K562 (cell line): Measurements from ENCODE around the gene ZNF337. TPM values are rescaled to one million over a fixed set of nuclear protein-coding genes. Genes with fewer than 3 reads are reported as not detected.

Source experiments
- EP300 ChIP-seq: IDR thresholded peaks from 2 replicates; pipeline ENCODE4 v1.6.1; 2012; ENCODE audit warnings: low read length, improper control_type of control experiment
- ETS1 ChIP-seq: conservative IDR thresholded peaks from 2 replicates; pipeline ENCODE4 v1.6.1; 2011; ENCODE audit warnings: low read depth, mild to moderate bottlenecking, low read length; ENCODE audit not compliant: control insufficient read depth
- ETV1 ChIP-seq: fragments of 450-650 bp; conservative IDR thresholded peaks from 2 replicates; pipeline ENCODE4 v1.6.1; 2016; ENCODE audit warnings: missing genetic modification characterization, control low read depth, low read depth, missing compliant biosample characterization
- HNRNPUL1 ChIP-seq: fragments of 200-400 bp; formaldehyde crosslinking; IDR thresholded peaks from 2 replicates; pipeline ENCODE4 v1.6.1; 2017; ENCODE audit warnings: low read length
- MCM2 ChIP-seq: fragments of 450-650 bp; IDR thresholded peaks from 2 replicates; pipeline ENCODE4 v1.6.1; 2017; ENCODE audit warnings: low read depth, mild to moderate bottlenecking
- MEF2A ChIP-seq: IDR thresholded peaks from 2 replicates; pipeline ENCODE4 v1.6.1; 2011; ENCODE audit warnings: low read depth, mild to moderate bottlenecking, low read length, moderate library complexity; ENCODE audit not compliant: control insufficient read depth
- NRF1 ChIP-seq, 2 experiments: fragments of 450-650 bp; IDR thresholded peaks in 1 of 2; conservative IDR thresholded peaks in 1 of 2; 2 replicates each; pipeline ENCODE4 v1.6.1; 2014; ENCODE audit warnings: mild to moderate bottlenecking in 2 of 2
- POLR2AphosphoS5 ChIP-seq: IDR thresholded peaks from 2 replicates; pipeline ENCODE4 v1.6.1; 2011; ENCODE audit warnings: mild to moderate bottlenecking, low read depth, low read length, moderate library complexity; ENCODE audit not compliant: control insufficient read depth, insufficient read depth
- SAP30 ChIP-seq: fragments of 200-600 bp; sonication (generic); IDR thresholded peaks from 2 replicates; pipeline ENCODE4 v1.6.1; 2012; ENCODE audit warnings: borderline replicate concordance, low read depth, mild to moderate bottlenecking, moderate library complexity, low read length, control low read depth, inconsistent platforms; ENCODE audit not compliant: insufficient read depth, poor library complexity, severe bottlenecking
- SETDB1 ChIP-seq: IDR thresholded peaks from one replicate; pipeline ENCODE4 v1.6.1; 2012; ENCODE audit warnings: low read length, control low read depth, inconsistent platforms
- TAL1 ChIP-seq: fragments of 450-650 bp; IDR thresholded peaks from 2 replicates; pipeline ENCODE4 v1.6.1; 2016; ENCODE audit warnings: mild to moderate bottlenecking
- UBTF ChIP-seq, 2 experiments: IDR thresholded peaks; 2 replicates each; pipeline ENCODE4 v1.6.1; 2012; ENCODE audit warnings: improper control_type of control experiment in 2 of 2, low read depth in 2 of 2, low read length in 2 of 2, borderline replicate concordance in 1 of 2
- VEZF1 ChIP-seq: fragments of 200-800 bp; sonication (Bioruptor generic); IDR thresholded peaks from 2 replicates; pipeline ENCODE4 v1.6.1; 2017; ENCODE audit warnings: missing genetic modification characterization, missing compliant biosample characterization
- XRCC3 ChIP-seq: fragments of 450-650 bp; IDR thresholded peaks from 2 replicates; pipeline ENCODE4 v1.6.1; 2017; ENCODE audit warnings: mild to moderate bottlenecking, moderate library complexity
- ZBTB26 ChIP-seq: fragments of 450-650 bp; formaldehyde crosslinking; IDR thresholded peaks from 2 replicates; pipeline ENCODE4 v1.4.0; 2022; ENCODE audit warnings: missing genetic modification characterization
- ZC3H11A ChIP-seq: IDR thresholded peaks from 2 replicates; pipeline ENCODE4 v1.6.1; 2012; ENCODE audit warnings: low read depth, low read length, improper control_type of control experiment
- ZNF174 ChIP-seq: fragments of 250-450 bp; sonication (Bioruptor Pico); IDR thresholded peaks from 2 replicates; pipeline ENCODE4 v1.4.0; 2020; ENCODE audit warnings: mild to moderate bottlenecking
- ZNF184 ChIP-seq: sonication (generic); formaldehyde crosslinking; IDR thresholded peaks from 2 replicates; pipeline ENCODE4 v1.5.0; 2020; ENCODE audit warnings: missing genetic modification reagents
- ZNF263 ChIP-seq: sonication (generic); formaldehyde crosslinking; IDR thresholded peaks from 2 replicates; pipeline ENCODE4 v1.8.0; 2022; ENCODE audit warnings: mild to moderate bottlenecking, missing genetic modification reagents, borderline replicate concordance
- ZNF707 ChIP-seq: fragments of 250-450 bp; sonication (Bioruptor Pico); conservative IDR thresholded peaks from 2 replicates; pipeline ENCODE4 v1.8.0; 2022; ENCODE audit warnings: inconsistent platforms, mild to moderate bottlenecking, moderate library complexity
- polyA plus RNA-seq, 8 experiments: library from polyadenylated mRNA; depleted of rRNA in 4 of 8; stranded (reverse) in 5 of 8; unstranded in 3 of 8; fragments of >200 nt; fragmentation: Nextera tagmentation in 2 of 8; fragmentation: Illumina TruSeq in 1 of 8; extraction: Ambion mirVana in 2 of 8; extraction: Trizol in 1 of 8; gene quantifications; 2 replicates each; pipeline versions ENCODE4 v1.2.1 to v1.2.3, GENCODE V29; 2011 to 2014; ENCODE audit warnings: inconsistent platforms in 1 of 8, missing spikeins in 1 of 8
- total RNA-seq, 7 experiments: library from RNA; depleted of rRNA in 6 of 7; stranded (reverse); fragments of >200 nt in 6 of 7; fragmentation: Illumina TruSeq in 2 of 7; extraction: Trizol in 2 of 7; gene quantifications; 2 replicates each; pipeline versions ENCODE4 v1.2.1 to v1.2.3, GENCODE V29; 2011 to 2021; ENCODE audit warnings: low replicate concordance in 1 of 7

Gene ZNF337
- total and polyA plus RNA-seq, 9 of the 15 experiments (the other 6 are each of a cell fraction or from before 2014, with no cell fraction given), result 0.25 to 5.6 (median 3.5) TPM

GRCh38 chr20:25696371-25697131 is at the start of gene ZNF337 (continued):
- TF ChIP-seq HNRNPUL1 (no peak), SAP30 (no peak), EP300 (no peak), ETV1 (0 out of 2 replicates have a peak, but pooled peaks have one; percentile 38), ZC3H11A (no peak), TAL1 (no peak), ZNF707 (no peak), MEF2A (no peak), ZBTB26 (CRISPR knock-in tag) (no peak), XRCC3 (no peak), UBTF (IDR thresholded peaks at IDR 0.05; ENCODE audit: borderline replicate concordance in 1 of 2, low read depth in 2 of 2, low read length in 2 of 2) (peak; percentile 71 to 94; a peak in 2 of 4 replicates), ZNF263 (CRISPR knock-in tag) (0 out of 2 replicates have a peak, but pooled peaks have one; percentile 20), NRF1 (conservative IDR thresholded peaks at IDR 0.05 in 1 of 2, IDR thresholded peaks at IDR 0.05 in 1 of 2) (peak; percentile 85 to 87), SETDB1 (no peak), POLR2AphosphoS5 (peak; percentile 26; the same call in 1 of the 2 replicates), ZNF174 (CRISPR knock-in tag) (no peak), MCM2 (no peak), ETS1 (peak; percentile 99), VEZF1 (CRISPR knock-in tag) (peak; percentile 30), ZNF184 (CRISPR knock-in tag) (no peak)
